GM19468 (cell line): ENCODE measurements around the gene CNNM1.
A peak's percentile ranks its signal among the peaks of the same experiment; 100 is the strongest.

Source experiments
- ATAC-seq: cut with Tn5 transposase; IDR thresholded peaks from one replicate; pipeline ENCODE4 v1.9.1; 2021; ENCODE audit warnings: mild to moderate bottlenecking, moderate library complexity, moderate number of reproducible peaks; ENCODE audit not compliant: unreplicated experiment; ENCODE audit errors: extremely low read depth

CNNM1 gene

DNA sequence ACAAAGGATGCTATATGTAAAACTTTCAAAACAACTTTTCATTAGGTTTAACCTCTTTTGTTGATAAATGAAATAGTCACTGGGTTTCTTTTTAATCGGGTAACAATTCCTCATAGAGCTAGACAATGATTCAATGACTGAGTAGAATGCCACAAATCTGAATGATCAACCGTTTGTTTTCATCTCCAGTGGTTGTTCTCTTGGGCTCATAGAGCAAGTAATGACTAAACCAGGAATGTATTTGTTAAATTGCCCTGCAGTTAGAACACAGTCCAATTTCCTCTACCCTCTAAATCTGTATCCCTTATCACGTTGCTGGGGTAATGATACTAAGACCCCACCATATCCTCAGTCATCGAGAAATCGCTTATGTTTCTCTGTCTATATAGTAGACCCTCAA, 40.0 kb downstream of the CNNM1 start:
- no peak for ATAC-seq

DNA sequence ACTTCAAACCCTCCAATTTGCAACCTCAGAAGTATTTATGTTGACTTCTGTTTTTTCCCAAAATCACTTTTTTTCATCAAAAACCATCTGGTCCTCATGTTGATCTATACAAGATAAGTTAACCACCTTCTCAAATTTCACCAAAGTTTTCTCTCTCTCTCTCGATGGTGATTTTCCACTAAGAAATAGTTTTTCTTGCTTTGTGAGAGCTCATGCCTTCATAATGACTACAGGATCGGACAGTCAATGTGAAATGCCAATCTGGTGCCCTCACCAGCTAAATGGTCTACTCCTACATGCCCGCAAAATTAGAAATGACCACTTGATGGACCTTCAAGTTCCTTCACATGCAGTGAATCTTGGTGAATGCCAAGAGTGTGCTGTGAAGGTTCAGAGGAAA, 40.4 kb downstream of the CNNM1 start:
- no peak for ATAC-seq

DNA sequence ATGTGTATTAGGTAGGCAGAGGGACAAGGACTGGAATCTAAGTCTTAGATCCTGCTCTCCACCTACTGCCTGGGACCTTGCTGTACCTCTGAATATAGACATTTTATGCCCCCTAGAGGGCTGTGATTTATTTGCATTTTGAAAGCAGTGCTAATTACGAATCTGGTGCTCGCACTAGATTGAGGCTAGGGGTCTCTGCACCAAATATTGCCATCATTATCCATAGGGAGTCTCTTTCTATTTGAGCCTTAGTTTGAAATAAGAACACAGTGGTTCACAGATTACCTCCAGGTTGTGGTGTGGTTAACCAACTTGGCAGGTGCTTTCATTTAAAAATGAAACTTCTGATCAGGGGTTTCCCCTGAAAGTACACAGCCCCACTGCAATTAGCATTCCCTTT, 41.8 kb downstream of the CNNM1 start:
- peak; percentile 63 for ATAC-seq

DNA sequence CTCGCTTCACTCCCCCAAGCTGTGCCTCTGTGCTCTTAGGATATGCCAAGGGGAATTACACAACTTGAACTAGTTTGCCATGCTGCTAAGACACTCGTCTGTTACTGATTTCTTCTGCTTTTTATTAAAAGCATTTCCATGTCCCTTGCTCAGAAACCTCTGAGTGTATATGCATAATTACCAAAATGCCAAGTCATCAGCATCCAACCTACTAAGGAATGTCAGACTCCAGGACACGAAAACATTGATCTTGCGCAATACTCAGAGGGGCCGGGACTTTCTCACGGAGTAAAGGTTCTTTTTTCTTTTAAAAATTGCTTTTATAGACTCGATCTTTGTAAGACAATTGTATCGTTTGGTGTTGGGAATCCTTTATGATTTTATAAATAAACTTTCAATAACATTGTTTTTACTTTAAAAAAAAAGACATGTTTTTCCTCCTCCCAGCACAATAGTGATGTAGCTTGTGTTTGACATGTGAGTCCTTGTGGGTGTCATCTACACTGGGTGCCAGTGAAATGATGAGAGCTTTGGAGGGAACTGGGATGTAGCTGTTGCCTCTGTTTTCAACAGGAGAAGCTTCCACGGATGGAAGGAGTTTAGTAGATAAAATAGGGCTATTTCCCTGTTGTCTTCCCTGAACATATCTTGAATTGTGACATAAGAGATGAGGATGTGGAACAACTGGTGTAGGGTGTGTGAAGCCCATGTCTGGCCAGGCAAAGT, 43.6 kb downstream of the CNNM1 start:
- no peak for ATAC-seq

DNA sequence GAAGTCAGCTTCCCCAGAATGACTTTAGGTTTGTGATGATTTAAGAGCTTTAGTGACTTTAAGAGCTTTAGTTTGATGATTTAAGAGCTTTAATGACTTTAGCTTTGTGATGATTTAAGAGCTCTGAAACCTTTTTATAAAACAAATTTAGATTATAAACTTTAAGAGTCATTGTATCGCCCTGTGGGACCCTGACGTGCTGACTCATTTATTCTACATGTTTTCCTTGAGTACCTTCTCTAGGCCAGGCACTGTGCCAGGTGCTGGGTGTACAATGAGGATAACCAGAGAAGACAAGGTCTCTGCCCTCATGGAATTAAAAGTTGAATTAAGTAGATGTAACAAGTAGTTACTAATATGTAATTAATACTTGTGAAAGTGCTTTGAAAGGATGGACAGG, 45.4 kb downstream of the CNNM1 start:
- ATAC-seq, result no peak

DNA sequence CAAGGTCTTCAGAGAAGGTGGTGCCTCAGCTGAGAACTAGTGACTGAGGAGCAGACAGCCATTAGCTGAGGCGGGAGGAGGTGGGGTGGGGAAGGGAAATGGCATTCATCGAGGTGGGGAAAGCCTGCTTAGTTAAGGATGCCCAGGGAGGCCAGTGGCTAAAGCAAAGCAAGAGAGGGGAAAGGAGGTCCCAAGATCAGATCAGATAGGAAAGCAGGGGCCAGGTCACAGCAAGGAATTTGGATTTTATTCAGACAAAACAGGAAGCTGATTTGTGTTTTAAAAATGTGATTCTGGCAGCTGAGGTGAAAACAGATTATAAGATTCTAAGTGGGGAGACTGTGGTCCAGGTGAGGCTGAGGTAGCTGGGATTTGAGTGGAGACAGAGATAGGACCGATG, 45.8 kb downstream of the CNNM1 start:
- no peak for ATAC-seq

DNA sequence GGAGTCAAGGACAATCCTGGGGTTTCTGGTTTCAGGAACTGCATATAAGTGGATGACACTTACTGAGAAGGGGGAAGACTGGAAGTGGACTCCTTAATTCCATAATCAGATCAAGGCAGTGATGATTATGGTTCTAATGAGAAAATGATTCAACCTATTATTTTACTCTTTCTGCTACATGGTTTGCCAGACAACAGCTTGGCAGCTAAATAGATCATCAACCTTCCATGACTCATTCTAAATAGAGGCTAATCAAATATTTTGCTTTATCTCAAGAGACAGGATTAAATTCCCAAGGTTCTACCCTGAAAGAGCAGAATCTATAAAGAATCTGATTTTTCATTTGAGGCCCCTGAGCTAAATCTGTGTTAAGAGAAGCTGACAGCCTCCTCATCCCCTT, 46.3 kb downstream of the CNNM1 start:
- no peak for ATAC-seq

DNA sequence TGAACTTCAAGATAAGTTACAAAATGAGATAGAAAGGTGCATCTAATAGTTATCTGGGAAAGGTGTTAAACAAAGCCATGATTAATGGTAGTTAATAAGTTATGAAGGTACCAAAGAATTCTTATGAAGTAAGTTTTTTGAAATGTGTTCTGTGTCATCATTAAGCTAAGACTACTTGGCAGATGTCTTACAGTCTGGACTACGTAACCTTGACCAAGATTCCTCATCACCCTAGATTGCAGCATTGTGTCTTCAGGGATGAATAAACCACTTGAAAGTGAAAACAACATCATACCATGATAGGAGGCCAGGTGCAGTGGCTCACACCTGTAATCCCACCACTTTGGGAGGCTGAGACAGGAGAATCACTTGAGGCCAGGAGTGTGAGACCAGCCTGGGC, 53.0 kb downstream of the CNNM1 start:
- ATAC-seq, result no peak

DNA sequence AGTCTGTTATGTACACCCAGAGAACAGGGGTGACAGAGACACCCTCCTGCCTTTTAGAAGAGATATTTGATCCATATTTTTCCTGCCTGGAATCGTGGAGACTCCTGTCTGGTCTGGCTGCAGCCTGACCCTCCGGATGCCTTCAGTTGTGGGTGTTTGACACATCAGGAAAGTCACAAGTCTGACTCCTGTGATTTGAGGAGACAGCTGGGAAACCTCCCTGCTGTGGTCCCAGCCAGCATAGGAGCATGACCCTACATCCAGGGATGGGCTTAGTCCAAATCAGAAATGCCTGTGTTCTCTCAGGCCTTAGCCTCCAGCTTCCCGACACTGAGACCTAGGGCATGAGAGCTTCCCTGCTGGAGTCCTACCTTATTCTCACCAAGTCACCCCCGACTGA, 57.9 kb downstream of the CNNM1 start:
- no peak for ATAC-seq

DNA sequence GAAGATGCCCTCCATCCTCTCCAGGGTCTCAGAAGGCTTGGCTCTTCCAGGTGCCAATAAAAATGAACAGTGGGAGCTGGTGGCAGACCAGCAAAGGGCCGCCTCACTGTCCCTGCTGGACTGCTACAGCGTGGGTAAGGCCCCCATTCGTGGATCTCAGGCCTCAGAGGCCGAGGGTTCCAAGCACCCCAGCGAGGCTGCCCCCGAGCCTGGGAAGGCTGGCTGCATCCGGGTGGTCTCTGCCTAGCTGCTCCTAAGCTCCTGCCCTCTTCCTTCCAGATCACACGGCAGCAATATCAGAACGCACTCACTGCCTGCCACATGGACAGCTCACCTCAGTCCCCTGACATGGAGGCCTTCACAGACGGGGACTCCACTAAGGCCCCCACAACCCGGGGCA, 58.4 kb downstream of the CNNM1 start:
- ATAC-seq, result no peak

DNA sequence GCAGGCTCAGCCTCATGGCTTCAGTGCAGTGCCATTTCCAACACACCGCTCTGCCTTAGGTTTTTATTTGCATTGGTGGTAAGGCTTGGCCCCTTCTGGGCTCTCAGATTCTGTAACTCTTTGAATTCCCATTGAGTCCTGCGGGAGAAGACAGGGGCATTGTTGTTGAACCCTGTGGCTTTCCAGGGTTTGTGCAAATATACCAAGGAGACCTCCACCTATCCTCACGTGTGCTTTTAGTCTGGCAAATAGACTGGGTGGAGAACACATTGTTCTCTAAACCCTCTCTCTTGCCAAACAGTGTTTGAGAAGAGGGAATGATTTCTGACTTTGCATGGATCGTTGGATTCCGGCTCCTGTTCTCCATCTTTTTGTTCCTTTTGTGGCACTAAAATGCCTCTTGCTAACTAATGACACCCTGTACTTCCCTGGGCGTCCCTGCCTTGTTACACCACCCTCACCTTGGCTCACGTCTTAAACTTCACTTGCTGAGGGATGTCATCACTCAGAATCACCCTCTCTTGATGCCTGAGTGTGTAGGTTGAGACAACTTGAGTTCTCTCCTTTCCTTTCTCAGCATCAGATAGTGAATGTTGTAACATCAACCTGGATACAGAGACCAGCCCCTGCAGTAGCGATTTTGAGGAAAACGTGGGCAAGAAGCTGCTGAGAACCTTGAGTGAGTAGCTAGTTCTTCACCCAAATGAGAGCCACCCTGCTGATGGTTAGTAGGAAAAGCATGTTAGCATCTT, 60.7 kb downstream of the CNNM1 start:
- ATAC-seq, result no peak

DNA sequence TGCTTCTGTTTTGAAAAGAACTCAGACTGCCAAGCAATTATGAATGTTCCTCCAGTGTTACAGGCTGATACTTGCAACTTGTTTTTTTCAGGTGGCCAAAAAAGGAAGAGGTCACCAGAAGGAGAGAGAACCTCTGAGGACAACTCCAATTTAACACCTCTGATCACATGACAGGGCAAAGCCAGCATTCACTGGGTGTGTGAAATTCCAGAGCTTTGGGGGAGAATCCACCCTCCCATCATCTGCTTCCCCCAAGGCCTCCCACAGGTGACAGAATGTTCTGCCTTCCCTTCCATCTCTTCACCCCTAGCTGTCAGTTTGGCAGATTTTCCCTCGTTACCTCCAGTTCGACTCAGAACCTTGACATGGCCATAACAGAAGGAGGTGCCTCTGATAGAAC, 62.2 kb downstream of the CNNM1 start:
- no peak for ATAC-seq

DNA sequence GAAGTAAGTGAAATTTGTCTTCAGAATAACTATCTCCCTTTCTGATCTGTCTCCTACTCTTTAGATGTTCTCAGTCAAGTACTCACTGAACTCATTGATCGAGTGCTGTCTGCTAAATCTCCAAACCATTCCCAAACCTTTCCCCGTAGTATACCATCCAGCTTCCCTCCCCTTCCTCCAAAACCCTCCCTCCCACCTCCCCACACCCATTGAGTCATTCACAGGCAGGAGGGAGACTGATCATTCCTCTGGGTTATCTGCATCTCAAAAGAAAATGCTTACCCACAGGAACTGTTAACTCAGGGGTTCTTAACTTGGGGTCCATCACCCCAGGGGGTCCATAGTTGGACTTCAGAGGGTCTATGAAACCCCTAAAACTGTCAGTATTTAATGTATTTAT, 63.9 kb downstream of the CNNM1 start:
- ATAC-seq, result no peak

DNA sequence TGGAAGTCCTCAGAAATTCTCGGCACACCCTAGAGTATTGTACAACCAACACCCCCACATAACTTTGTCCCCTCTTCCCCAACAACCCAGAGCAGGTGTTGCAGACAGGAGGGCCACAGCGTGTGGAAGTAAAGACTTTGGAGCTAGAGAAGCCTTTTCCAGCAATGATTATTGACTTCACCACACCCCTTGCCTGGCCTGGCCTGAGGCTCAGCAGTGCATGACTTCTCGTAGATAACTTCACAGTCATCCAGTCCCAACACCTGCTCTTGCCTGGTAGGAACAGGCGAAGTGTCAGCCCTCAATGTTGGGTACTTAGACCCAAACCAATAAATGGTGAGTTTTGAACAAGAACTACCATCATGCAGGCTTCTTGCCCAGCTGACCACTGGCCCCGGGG, 64.5 kb downstream of the CNNM1 start:
- ATAC-seq, result no peak

DNA sequence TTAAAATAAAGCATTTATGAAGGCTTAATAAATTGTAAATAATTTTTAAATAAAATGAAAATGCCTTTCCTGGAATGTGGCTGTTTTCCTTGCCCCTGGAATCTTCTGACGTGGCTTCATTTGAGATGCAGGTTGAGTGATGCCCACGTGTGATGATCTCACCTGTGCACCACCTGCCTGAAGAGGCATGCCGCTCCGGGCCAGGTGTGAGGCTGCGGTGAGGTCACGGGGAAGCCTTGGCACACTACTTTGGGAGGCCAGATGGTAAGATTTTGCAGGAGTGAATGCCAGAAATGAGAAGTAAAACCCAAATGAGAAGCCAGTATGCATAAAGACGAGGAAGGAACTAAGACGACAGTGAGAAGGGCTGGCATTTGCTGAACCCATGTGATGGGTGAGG, 65.1 kb downstream of the CNNM1 start:
- ATAC-seq, result no peak

DNA sequence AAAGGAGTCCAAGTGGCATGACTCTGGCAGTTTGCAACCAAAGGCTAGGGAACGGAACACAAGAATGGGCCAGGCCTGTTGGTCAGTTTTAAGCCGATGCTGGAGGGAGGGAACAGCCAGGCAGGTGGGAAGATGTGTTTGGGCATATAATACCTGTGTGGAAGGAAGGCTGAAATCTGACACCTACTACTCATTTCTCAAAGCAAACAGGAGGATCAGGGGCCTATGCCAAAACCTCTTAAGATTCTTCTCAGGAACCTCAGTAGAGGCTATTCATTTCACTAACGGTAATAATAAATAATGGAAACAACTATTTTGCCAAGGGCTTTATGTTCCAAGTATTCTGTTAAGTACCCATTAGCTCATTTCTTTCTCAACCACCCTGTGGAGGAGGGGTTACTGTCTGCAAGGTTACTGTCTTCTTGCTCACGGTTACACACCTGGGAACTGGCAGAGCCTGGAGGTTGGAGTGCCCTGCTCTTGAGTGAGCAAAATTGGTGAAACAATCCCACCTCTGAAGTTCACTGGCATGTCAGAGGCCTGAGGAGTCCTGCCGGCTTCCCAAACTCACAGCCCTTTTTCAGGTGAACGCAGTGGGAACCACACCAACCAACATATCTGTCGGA, 65.7 kb downstream of the CNNM1 start:
- ATAC-seq, result no peak

DNA sequence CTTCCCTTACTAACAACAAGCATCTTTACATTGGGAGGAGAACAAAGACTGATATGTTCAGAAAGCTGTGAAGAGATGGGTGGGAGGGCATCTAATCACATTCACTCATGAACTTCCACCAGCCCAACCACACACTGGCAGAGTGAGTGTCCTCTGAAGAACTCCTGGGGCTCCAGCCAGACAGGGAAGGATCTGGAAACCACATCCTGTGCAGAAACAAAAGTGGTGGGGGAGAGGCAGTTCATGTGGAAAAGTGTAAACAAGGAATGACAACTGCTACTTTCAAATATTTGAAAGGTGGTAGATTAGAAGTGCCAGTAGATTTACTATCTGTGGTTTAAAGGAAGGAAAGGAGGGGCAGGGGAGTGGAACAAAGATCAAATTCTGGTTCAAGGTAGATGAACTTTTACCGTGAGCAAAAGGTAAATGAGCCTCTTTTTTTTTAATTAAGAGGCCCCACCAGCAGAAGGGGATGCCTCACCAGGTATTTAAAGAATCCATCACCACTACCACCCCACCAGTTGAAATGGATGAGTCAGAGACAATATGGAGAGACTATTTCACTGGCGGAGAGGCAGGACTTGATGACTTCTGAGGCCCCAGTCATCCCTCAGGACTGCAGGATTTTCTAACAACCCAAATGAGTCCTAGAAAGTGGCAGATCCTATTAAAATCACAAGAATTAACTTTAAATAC, 66.7 kb downstream of the CNNM1 start:
- no peak for ATAC-seq

DNA sequence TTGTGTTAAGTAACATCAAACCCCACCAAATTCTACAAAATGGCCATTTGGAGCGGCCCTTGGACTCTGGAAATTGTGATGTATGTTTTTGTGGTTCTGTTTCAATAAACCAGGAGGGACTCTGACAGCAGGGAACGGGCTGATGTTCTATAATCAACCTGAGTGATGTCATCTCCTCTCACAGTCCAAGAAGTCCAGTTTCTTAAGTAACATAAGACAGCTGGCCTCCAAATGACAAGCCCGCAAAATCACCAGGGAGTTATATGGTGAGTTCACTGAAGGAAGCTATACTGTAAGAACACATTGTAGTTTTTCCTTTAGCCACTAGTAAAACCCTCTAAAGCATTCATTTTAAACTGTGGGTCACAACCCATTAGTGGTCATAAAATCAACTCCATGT, 67.3 kb downstream of the CNNM1 start:
- no peak for ATAC-seq

DNA sequence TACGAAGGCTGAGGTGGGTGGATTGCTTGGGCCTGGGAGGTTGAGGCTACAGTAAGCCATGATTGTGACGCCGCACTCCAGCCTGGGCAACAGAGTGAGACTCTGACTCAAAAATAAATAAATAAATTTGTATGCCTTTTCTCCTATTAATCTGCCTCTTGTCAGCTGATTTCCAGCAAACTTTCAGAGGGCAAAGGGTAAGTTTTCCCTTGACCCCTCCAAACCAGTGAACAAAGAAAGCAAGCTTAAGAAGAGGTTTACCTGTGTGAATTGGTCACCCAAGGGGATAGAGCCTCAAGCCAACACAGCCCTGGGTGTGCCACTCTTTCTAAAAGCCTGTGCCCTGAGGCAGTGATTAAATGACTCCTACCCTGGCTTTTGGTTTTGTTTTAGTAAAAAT, 70.5 kb downstream of the CNNM1 start:
- ATAC-seq, result no peak

DNA sequence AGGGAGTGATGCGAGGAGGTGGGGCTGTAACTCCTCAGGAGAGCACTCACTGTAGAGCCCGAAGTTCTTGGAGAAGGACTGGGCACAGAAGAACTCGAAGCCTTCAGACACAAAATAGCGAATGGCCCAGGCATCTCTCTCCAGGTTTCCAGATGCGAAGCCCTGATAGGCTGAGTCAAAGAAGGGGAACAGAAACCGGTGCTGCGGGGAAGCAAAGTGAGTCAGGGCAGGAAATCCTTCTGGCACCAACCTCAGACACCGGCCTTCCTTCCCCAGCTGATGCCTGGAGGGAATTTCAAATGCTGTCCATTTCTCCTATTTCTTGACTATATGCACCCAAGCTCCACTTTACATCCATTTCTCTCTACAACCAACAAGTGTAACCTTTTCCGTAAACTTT, 74.5 kb downstream of the CNNM1 start:
- no peak for ATAC-seq

DNA sequence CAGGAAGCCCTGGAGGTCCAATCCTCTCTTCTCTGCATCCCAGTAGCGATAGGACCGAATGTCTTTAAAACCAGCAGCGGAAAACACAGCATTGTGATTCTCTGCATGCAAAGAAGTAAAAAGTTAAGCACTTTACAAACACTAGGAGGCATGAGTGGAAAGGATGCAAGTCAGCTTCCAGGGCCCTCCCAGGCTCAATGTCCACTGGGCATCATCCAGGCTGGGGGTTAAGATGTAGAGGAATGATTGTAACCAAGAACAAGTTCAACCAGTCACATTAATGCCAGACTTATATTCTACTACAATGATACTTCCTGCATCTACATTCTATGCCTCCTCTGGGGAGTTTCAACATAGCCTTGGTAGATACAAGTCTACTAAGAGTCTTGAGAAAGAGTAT, 77.0 kb downstream of the CNNM1 start:
- ATAC-seq, result no peak
